H7 (cell line): ENCODE measurements around the gene THSD8. TPM values are rescaled to one million over a fixed set of nuclear protein-coding genes. Genes with fewer than 3 reads are reported as not detected.

Experiments used
- DNase-seq: peaks from one replicate; pipeline ENCODE4 v3.0.0; 2012
- H3K27me3 ChIP-seq: 2 replicates; pipeline ENCODE4 v1.6.0; 2011; ENCODE audit warnings: mild to moderate bottlenecking, low read length; ENCODE audit not compliant: control insufficient read depth, insufficient read depth
- H3K36me3 ChIP-seq: replicated peaks from 2 replicates; pipeline ENCODE4 v1.5.1; 2011; ENCODE audit warnings: low read length; ENCODE audit not compliant: control insufficient read depth, insufficient read depth
- H3K4me3 ChIP-seq: 2 replicates; pipeline ENCODE4 v1.5.1; 2011; ENCODE audit warnings: low read depth, mild to moderate bottlenecking, control low read depth, low read length, moderate library complexity; ENCODE audit not compliant: insufficient read depth
- total RNA-seq: library from RNA; depleted of rRNA; stranded (reverse); fragments of >200 nt; shearing (Covaris generic); gene quantifications from 2 replicates; pipeline ENCODE4 v1.2.3, GENCODE V29; 2014

The THSD8 gene
- total RNA-seq, 1 experiment from 2014 or later, result not detected

GRCh38 chr19:12773571-12773970 lies 28.3 kb upstream of the THSD8 start:
- no peak overlapping the region for H3K4me3 ChIP-seq
- H3K27me3 ChIP-seq, result peaks cover 1% of the 10 kb centered on the region; the same call in 1 of the 2 replicates
- DNase-seq, result no peak
- H3K36me3 ChIP-seq, result peaks cover 4% of the 10 kb centered on the region

DNA sequence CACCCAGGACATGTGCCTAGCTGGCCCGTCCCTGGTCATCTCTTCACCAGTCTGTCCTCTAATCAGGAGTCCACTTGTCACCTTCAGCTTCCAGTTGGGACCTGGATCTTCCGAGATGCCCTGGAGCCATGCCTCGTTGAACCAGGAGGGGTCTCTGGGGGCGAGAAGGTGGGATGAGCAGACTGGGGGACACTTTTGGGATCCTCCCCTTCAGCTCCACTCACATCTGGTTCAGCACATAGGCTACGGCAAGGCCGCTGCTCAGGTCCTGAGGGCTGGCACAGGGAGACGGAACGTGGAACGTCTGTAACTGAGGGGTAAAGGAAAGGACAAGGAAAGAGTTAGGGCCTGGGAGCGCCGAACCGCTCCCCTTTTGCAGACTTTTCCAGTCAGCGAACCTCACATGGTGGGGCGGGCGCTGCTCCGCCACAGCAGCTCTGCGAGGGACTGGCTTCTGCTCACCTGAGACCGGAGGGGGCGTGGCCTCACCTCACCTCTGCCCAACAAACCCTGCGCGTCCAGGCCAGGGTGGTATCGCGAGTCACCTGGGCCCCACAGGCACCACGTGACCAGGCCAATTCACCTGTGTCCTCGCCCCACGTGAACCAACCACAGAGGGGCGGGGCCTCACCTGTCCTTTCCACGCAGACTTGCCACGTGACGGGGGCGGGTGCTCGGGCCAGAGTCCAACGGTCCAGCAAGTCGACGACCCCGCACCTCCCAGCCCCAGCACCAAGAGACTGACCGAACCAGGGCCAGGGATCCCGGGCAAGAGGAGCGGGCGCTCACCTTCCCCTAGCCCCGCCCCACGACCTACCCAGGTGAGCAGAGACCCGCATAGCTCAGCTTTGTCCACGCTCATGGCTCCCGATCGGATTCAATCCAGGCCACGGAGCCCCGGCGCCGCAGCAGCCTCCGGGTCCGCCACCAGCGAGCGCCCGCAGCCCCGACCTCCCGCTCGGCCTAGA lies 27.0 kb upstream of the THSD8 start, which contains the start of gene HOOK2:
HOOK2 (minus strand) TSS at position 965 of the 968 bp plus-strand sequence; CDS start at position 862, 103 bp downstream.
- Histone ChIP-seq H3K4me3 (peak within 1 kb of the TSS; percentile 82), H3K27me3 (peaks cover 1% of the 10 kb centered on the region; the same call in 1 of the 2 replicates), H3K36me3 (peaks cover 4% of the 10 kb centered on the region)
- DNase-seq, result peak; percentile 96

DNA sequence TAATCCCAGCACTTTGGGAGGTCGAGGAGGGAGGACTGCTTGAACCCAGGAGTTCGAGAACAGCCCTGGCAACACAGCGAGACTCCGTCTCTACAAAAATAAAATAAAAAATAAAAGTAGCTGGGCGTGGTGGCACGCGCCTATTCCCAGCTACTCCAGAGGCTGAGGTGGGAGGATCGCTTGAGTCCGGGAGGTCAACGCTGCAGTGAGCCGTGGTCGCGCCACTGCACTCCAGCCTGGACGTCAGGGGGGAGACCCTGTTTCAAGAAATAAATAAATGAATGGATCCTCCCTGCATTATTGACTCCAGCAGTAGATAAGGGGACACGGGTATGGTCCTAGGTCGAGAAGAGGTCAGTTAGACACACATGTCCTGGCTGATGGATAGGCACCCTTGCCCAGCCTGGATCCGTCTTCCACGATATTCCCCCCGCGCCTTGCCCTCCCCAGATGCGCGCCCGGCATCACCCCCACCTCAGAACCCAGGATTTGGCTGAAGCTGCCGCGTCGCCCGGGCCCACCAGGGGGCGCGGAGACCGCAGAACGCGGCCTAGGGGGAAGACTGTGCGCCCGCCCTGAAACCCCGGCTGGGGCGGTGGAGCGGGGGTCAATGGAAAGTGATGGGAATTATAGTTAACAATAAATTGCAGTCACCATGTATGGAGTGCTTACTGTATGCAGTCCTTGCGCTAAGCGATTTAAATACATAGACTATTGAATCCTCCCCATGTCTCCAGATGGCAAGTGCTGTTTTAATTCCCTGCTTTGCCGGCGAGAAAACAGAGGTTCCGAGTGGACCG lies 24.5 kb upstream of the THSD8 start:
- peak; percentile 96 for DNase-seq
- Histone ChIP-seq H3K36me3 (peaks cover 3% of the 10 kb centered on the region), H3K27me3 (no peaks in the 10 kb centered on the region; the same call in 1 of the 2 replicates), H3K4me3 (peak overlapping the region; percentile 54)

- peaks cover 3% of the 10 kb centered on the region for H3K36me3 ChIP-seq
- no peaks in the 10 kb centered on the region; the same call in 1 of the 2 replicates for H3K27me3 ChIP-seq
- H3K4me3 ChIP-seq, result peak overlapping the region; percentile 54
- DNase-seq, result peak; percentile 82
Measured at GRCh38 chr19:12778017-12778904, 23.6 kb upstream of the THSD8 start.

- peaks cover 3% of the 10 kb centered on the region for H3K36me3 ChIP-seq
- peak; percentile 54 for DNase-seq
- H3K27me3 ChIP-seq, result no peaks in the 10 kb centered on the region; the same call in 1 of the 2 replicates
- peak overlapping the region; percentile 54; the same call in 1 of the 2 replicates for H3K4me3 ChIP-seq
Measured at GRCh38 chr19:12778905-12779161, 23.0 kb upstream of the THSD8 start.

GRCh38 chr19:12779162-12779993 lies 22.5 kb upstream of the THSD8 start:
- DNase-seq, result peak; percentile 64

DNA sequence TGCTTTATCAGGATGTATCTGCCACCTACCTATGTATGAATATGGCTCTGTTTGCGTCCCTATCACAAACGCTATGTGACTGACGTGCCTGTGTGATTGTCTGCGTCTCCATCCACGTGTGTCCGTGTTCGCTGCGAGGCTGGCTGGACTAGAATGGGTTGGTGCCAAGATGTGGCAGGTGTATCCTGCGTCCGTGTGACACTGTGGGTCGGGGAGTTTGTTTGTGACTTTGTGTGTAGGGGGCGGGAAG lies 19.8 kb upstream of the THSD8 start:
- Histone ChIP-seq H3K27me3 (no peaks in the 10 kb centered on the region), H3K4me3 (peak overlapping the region; percentile 63), H3K36me3 (no peaks in the 10 kb centered on the region)
- DNase-seq, result no peak

More at GRCh38 chr19:12779162-12779993, 22.5 kb upstream of the THSD8 start:
- Histone ChIP-seq H3K36me3 (peaks cover under 1% of the 10 kb centered on the region; the same call in 1 of the 2 replicates), H3K4me3 (no peak overlapping the region), H3K27me3 (no peaks in the 10 kb centered on the region; the same call in 1 of the 2 replicates)

GRCh38 chr19:12782424-12783290 lies 19.2 kb upstream of the THSD8 start:
- Histone ChIP-seq H3K4me3 (peak overlapping the region; percentile 63), H3K36me3 (no peaks in the 10 kb centered on the region), H3K27me3 (no peaks in the 10 kb centered on the region)
- DNase-seq, result peak; percentile 89

- H3K4me3 ChIP-seq, result peak overlapping the region; percentile 63
- peak; percentile 76 for DNase-seq
Measured at GRCh38 chr19:12783291-12783848, 18.5 kb upstream of the THSD8 start.

GRCh38 chr19:12783849-12784393 lies 17.9 kb upstream of the THSD8 start:
- Histone ChIP-seq H3K4me3 (no peak overlapping the region), H3K27me3 (no peaks in the 10 kb centered on the region)
- DNase-seq, result peak; percentile 59

More at GRCh38 chr19:12783291-12783848, 18.5 kb upstream of the THSD8 start:
- Histone ChIP-seq H3K27me3 (no peaks in the 10 kb centered on the region), H3K36me3 (no peaks in the 10 kb centered on the region)

GRCh38 chr19:12784394-12784870 lies 17.4 kb upstream of the THSD8 start:
- H3K36me3 ChIP-seq, result no peaks in the 10 kb centered on the region
- DNase-seq, result peak; percentile 19
- no peak overlapping the region for H3K4me3 ChIP-seq
- no peaks in the 10 kb centered on the region for H3K27me3 ChIP-seq

More at GRCh38 chr19:12783849-12784393, 17.9 kb upstream of the THSD8 start:
- H3K36me3 ChIP-seq, result no peaks in the 10 kb centered on the region

GRCh38 chr19:12784871-12785430 lies 16.9 kb upstream of the THSD8 start:
- no peak overlapping the region for H3K4me3 ChIP-seq
- DNase-seq, result no peak
- no peaks in the 10 kb centered on the region for H3K36me3 ChIP-seq
- H3K27me3 ChIP-seq, result no peaks in the 10 kb centered on the region
